OCI-LY7 (cell line): ENCODE measurements around the gene RBBP6. TPM values are rescaled to one million over a fixed set of nuclear protein-coding genes. Genes with fewer than 3 reads are reported as not detected.

Experiments
- BruUV-seq: library from RNA; stranded (reverse); fragments of 400-500 nt; replicated peaks from 2 replicates; lab custom pipeline; 2021; lab: Mats Ljungman, UMichigan
- CTCF ChIA-PET: fragments of 300-600 bp; sonication (Branson Sonifier 250); formaldehyde crosslinking; loops from one replicate; lab custom pipeline; 2022; ENCODE audit warnings: antibody characterized with exemption; ENCODE audit not compliant: unreplicated experiment; lab: Charles Lee
- POLR2A ChIA-PET: fragments of 300-600 bp; sonication (Branson Sonifier 250); formaldehyde crosslinking; loops from one replicate; lab custom pipeline; 2022; ENCODE audit warnings: antibody characterized with exemption; lab: Charles Lee
- DNase-seq: peaks from one replicate; pipeline ENCODE4 v3.0.0-alpha.2; 2015; ENCODE audit warnings: low spot score
- H2AFZ ChIP-seq: fragments of 200-600 bp; sonication (generic), shearing (Covaris generic); 2 replicates; pipeline ENCODE4 v1.6.1; 2014; ENCODE audit warnings: mild to moderate bottlenecking, antibody characterized with exemption, low read length, moderate library complexity
- H3K27ac ChIP-seq: fragments of 200-600 bp; sonication (generic); 2 replicates; pipeline ENCODE4 v1.5.1; 2014; ENCODE audit warnings: mixed run types, low read depth, mild to moderate bottlenecking, moderate library complexity, low read length, inconsistent platforms; ENCODE audit not compliant: poor library complexity, severe bottlenecking
- H3K36me3 ChIP-seq: fragments of 200-600 bp; sonication (generic); 2 replicates; pipeline ENCODE4 v1.6.1; 2014; ENCODE audit warnings: mild to moderate bottlenecking, antibody characterized with exemption, low read length, moderate library complexity, mixed read lengths; ENCODE audit not compliant: insufficient read depth
- H3K4me1 ChIP-seq: fragments of 200-600 bp; sonication (generic); 2 replicates; pipeline ENCODE4 v1.5.1; 2014; ENCODE audit warnings: mild to moderate bottlenecking, low read length; ENCODE audit not compliant: insufficient read depth, poor library complexity, severe bottlenecking
- H3K4me2 ChIP-seq: fragments of 200-600 bp; sonication (generic); 2 replicates; pipeline ENCODE4 v1.6.1; 2014; ENCODE audit warnings: mild to moderate bottlenecking, low read length
- H3K4me3 ChIP-seq: fragments of 200-600 bp; sonication (generic); 2 replicates; pipeline ENCODE4 v1.5.1; 2014; ENCODE audit warnings: mild to moderate bottlenecking, low read depth, low read length; ENCODE audit not compliant: poor library complexity, severe bottlenecking
- H3K79me2 ChIP-seq: fragments of 200-600 bp; sonication (generic); 2 replicates; pipeline ENCODE4 v1.6.1; 2016; ENCODE audit warnings: low read depth, mild to moderate bottlenecking, low read length, moderate library complexity, mixed read lengths; ENCODE audit not compliant: insufficient read depth
- H3K9me2 ChIP-seq: fragments of 200-600 bp; sonication (generic); 2 replicates; pipeline ENCODE4 v1.6.1; 2016; ENCODE audit warnings: mild to moderate bottlenecking, low read length, mixed read lengths; ENCODE audit not compliant: insufficient read depth
- H3K9me3 ChIP-seq: fragments of 200-600 bp; sonication (generic); 2 replicates; pipeline ENCODE4 v1.6.1; 2014; ENCODE audit warnings: mild to moderate bottlenecking, mixed run types, low read length, mixed read lengths
- H4K20me1 ChIP-seq: fragments of 200-600 bp; sonication (generic); 2 replicates; pipeline ENCODE4 v1.6.1; 2014; ENCODE audit warnings: mild to moderate bottlenecking, antibody characterized with exemption, low read length, moderate library complexity, mixed read lengths; ENCODE audit not compliant: insufficient read depth
- EZH2phosphoT487 ChIP-seq: fragments of 200-600 bp; sonication (generic); IDR thresholded peaks from 2 replicates; pipeline ENCODE4 v1.6.1; 2018; ENCODE audit warnings: low read depth, borderline replicate concordance, mild to moderate bottlenecking, mixed run types, antibody characterized with exemption, low read length, moderate library complexity, mixed read lengths
- intact Hi-C: fragments of 100-400 bp; cut with micrococcal nuclease; formaldehyde crosslinking; loops from one replicate; pipeline ENCODE4 v1.10.0; 2022; ENCODE audit not compliant: unreplicated experiment
- total RNA-seq, 2 experiments: library from RNA; depleted of rRNA in 1 of 2; stranded (reverse); fragments of >200 nt in 1 of 2; shearing (Covaris generic) in 1 of 2; gene quantifications; 2 replicates each; pipeline ENCODE4 v1.2.3, GENCODE V29; 2014 to 2022
- TF ChIP-seq, protein P1 (sequence below): fragments of 200-600 bp; sonication (generic); conservative IDR thresholded peaks from 2 replicates; pipeline ENCODE4 v1.5.1; 2014; ENCODE audit warnings: mild to moderate bottlenecking, antibody characterized with exemption, low read length, moderate library complexity, mixed read lengths

The RBBP6 gene
- total RNA-seq, 2 experiments from 2014 or later: 41.2 to 83.0 TPM

DNA sequence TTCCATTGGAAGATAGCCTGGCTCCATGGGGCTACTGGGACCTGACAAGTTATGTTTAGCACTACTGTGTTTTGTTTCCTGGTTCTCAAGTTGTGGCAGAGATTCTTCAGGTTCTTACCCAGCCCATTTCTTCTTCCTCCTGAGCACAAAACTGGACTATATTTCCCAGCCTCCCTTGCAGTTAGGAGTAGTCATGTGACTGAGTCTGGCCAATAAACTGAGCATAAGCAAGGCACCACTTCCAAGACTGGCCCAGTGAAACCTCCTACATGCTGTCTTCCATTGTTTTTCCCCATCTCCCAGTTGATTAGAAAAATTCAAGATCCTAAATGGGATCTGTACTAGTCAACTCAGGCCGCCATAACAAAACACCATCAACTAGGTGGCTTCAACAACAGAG is 28.2 kb upstream of the RBBP6 start:
- BruUV-seq: no TSS peak
- CTCF ChIA-PET: no interaction called here
- no peaks in the 10 kb centered on the region for H3K9me2 ChIP-seq
- no peaks in the 10 kb centered on the region for H3K4me1 ChIP-seq
- POLR2A ChIA-PET: no interaction called here
- H3K79me2 ChIP-seq: no peaks in the 10 kb centered on the region
- DNase-seq: no peak
- no peak overlapping the region for H3K27ac ChIP-seq
- H3K36me3 ChIP-seq: no peaks in the 10 kb centered on the region
- no peaks in the 10 kb centered on the region for H4K20me1 ChIP-seq
- intact Hi-C loops: no loop called here
- H3K4me2 ChIP-seq: no peak overlapping the region
- H3K9me3 ChIP-seq: no peaks in the 10 kb centered on the region
- no peak for TF ChIP-seq EZH2phosphoT487
- TF ChIP-seq, protein P1, sequence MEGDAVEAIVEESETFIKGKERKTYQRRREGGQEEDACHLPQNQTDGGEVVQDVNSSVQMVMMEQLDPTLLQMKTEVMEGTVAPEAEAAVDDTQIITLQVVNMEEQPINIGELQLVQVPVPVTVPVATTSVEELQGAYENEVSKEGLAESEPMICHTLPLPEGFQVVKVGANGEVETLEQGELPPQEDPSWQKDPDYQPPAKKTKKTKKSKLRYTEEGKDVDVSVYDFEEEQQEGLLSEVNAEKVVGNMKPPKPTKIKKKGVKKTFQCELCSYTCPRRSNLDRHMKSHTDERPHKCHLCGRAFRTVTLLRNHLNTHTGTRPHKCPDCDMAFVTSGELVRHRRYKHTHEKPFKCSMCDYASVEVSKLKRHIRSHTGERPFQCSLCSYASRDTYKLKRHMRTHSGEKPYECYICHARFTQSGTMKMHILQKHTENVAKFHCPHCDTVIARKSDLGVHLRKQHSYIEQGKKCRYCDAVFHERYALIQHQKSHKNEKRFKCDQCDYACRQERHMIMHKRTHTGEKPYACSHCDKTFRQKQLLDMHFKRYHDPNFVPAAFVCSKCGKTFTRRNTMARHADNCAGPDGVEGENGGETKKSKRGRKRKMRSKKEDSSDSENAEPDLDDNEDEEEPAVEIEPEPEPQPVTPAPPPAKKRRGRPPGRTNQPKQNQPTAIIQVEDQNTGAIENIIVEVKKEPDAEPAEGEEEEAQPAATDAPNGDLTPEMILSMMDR: no peak
- H2AFZ ChIP-seq: peak overlapping the region; percentile 51; the same call in 1 of the 2 replicates
- no peak overlapping the region for H3K4me3 ChIP-seq

- Histone ChIP-seq H3K79me2 (no peaks in the 10 kb centered on the region), H3K4me3 (no peak overlapping the region), H3K4me1 (no peaks in the 10 kb centered on the region), H3K9me2 (no peaks in the 10 kb centered on the region), H3K9me3 (no peaks in the 10 kb centered on the region), H2AFZ (peak overlapping the region; percentile 29), H3K36me3 (no peaks in the 10 kb centered on the region), H3K27ac (no peak overlapping the region), H3K4me2 (no peak overlapping the region), H4K20me1 (no peaks in the 10 kb centered on the region)
- no peak for DNase-seq
- TF ChIP-seq EZH2phosphoT487: no peak
- TF ChIP-seq, protein P1: no peak
- ChIA-PET POLR2A (interaction anchor here (0.6 kb wide), 1 partner anchor 219 kb away, joined by 3 read pairs; no protein-coding TSS in a partner anchor), CTCF (interaction anchor here (0.5 kb wide), 1 partner anchor 127 kb away, joined by 3 read pairs; no protein-coding TSS in a partner anchor)
- no TSS peak for BruUV-seq
- intact Hi-C loops: no loop called here
Observed at GRCh38 chr16:24511792-24512191, 27.6 kb upstream of the RBBP6 start.

DNA sequence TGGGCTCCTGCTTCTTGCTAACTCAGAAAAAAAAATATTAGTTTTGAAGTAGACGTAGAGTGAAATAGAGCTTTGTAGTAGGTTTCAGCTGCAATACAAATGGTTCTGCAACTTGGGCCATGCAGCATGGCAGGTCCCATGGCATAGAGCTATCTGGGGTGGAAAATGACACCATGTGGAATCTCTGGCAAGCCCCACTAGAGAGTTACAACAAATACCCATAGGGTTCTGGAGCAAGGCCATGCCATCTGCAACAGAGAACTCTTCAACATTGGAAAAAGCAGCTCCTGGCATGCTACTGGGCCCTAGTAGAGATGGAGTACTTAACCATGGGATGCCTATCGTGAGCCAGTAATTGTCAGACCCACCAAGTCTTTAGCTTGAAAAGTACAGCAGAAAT is 25.3 kb upstream of the RBBP6 start:
- no peak for DNase-seq
- Histone ChIP-seq H3K9me3 (no peaks in the 10 kb centered on the region), H4K20me1 (no peaks in the 10 kb centered on the region), H3K4me3 (no peak overlapping the region), H3K4me1 (no peaks in the 10 kb centered on the region), H3K9me2 (no peaks in the 10 kb centered on the region), H2AFZ (no peak overlapping the region), H3K79me2 (no peaks in the 10 kb centered on the region), H3K36me3 (no peaks in the 10 kb centered on the region), H3K27ac (no peak overlapping the region), H3K4me2 (no peak overlapping the region)
- ChIA-PET CTCF (interaction anchor here (1.4 kb wide), 1 partner anchor 9 kb away, joined by 3 read pairs; no protein-coding TSS in a partner anchor), POLR2A (interaction anchor here (0.5 to 0.6 kb wide), 3 partner anchors 27 to 446 kb away, joined by 3 to 8 read pairs (median 5); no protein-coding TSS in a partner anchor)
- intact Hi-C loops: no loop called here
- TF ChIP-seq, protein P1: no peak
- TF ChIP-seq EZH2phosphoT487: no peak
- no TSS peak for BruUV-seq
